SU-DHL-6 (cell line): Measurements from ENCODE around the gene EYS.

ENCODE experiments used
- EZH2phosphoT487 ChIP-seq: fragments of 200-600 bp; sonication (generic), shearing (Covaris generic); conservative IDR thresholded peaks from 2 replicates; pipeline ENCODE4 v1.6.1; 2018; ENCODE audit warnings: mild to moderate bottlenecking, antibody characterized with exemption, low read length, moderate library complexity, mixed read lengths
- TF ChIP-seq, protein P1 (sequence below): fragments of 200-600 bp; sonication (generic); IDR thresholded peaks from one replicate; pipeline ENCODE4 v1.5.1; 2017; ENCODE audit warnings: antibody characterized with exemption, mild to moderate bottlenecking, low read length, moderate library complexity; ENCODE audit not compliant: insufficient read depth, poor library complexity, severe bottlenecking

DNA sequence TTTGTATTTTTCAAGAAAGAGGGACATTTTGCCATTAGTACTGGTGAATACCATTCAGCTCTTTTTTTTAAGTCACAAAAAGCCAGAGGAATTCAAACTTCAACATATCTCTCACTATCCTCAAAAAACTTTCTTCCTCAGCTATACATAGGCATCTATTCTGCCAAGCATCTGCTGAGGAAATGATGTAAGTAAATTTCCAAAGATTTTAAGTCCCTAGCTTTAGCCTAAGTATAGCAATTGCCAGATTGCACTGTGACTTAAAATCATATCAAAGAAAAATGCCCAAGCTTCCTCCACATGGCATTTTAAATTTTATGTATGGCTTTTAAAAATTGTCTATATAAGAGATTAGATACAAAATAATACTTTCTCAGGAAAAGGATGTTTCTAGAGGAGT lies 237.4 kb downstream of the EYS start:
- TF ChIP-seq, protein P1, sequence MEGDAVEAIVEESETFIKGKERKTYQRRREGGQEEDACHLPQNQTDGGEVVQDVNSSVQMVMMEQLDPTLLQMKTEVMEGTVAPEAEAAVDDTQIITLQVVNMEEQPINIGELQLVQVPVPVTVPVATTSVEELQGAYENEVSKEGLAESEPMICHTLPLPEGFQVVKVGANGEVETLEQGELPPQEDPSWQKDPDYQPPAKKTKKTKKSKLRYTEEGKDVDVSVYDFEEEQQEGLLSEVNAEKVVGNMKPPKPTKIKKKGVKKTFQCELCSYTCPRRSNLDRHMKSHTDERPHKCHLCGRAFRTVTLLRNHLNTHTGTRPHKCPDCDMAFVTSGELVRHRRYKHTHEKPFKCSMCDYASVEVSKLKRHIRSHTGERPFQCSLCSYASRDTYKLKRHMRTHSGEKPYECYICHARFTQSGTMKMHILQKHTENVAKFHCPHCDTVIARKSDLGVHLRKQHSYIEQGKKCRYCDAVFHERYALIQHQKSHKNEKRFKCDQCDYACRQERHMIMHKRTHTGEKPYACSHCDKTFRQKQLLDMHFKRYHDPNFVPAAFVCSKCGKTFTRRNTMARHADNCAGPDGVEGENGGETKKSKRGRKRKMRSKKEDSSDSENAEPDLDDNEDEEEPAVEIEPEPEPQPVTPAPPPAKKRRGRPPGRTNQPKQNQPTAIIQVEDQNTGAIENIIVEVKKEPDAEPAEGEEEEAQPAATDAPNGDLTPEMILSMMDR: no peak
- no peak for TF ChIP-seq EZH2phosphoT487
